GM12878 (cell line): Measurements from ENCODE around the gene HSBP1L1. TPM values are rescaled to one million over a fixed set of nuclear protein-coding genes. Genes with fewer than 3 reads are reported as not detected.

Experiments
- ATAC-seq: fragments of 200-7000 bp; cut with Tn5 transposase; 3 replicates; pipeline ENCODE4 v1.9.1; 2020; ENCODE audit warnings: mild to moderate bottlenecking, moderate library complexity
- BruUV-seq: library from RNA; stranded (reverse); fragments of 400-500 nt; replicated peaks from 2 replicates; lab custom pipeline; 2021; lab: Mats Ljungman, UMichigan
- CTCF ChIA-PET: fragments of 300-600 bp; sonication (Branson Sonifier 250); formaldehyde crosslinking; extraction: SDS; loops from one replicate; lab custom pipeline; 2021; ENCODE audit warnings: inconsistent platforms; lab: Yijun Ruan, JAX
- POLR2A ChIA-PET: fragments of 350-600 bp; formaldehyde crosslinking; extraction: SDS; loops from one replicate; lab custom pipeline; 2021; ENCODE audit warnings: inconsistent platforms; lab: Charles Lee
- RAD21 ChIA-PET: fragments of 300-600 bp; sonication (Branson Sonifier 250); formaldehyde crosslinking; loops from one replicate; lab custom pipeline; 2023; ENCODE audit warnings: antibody characterized with exemption; ENCODE audit not compliant: unreplicated experiment; lab: Charles Lee
- SMC1A ChIA-PET: fragments of 300-600 bp; sonication (Branson Sonifier 250); formaldehyde crosslinking; loops from one replicate; lab custom pipeline; 2023; ENCODE audit not compliant: unreplicated experiment, uncharacterized antibody; lab: Charles Lee
- DNase-seq: peaks from one replicate; pipeline ENCODE4 v3.0.0-alpha.2; 2011; ENCODE audit warnings: low read depth, low spot score
- FAIRE-seq: peaks from 3 replicates; lab custom pipeline; 2011; peaks lifted over from hg19 to GRCh38; lab: Jason Lieb, UNC
- H2AFZ ChIP-seq: 2 replicates; pipeline ENCODE4 v1.6.0; 2011; ENCODE audit warnings: low read depth, low read length, control low read depth; ENCODE audit not compliant: control insufficient read depth
- H3K27ac ChIP-seq: 2 replicates; pipeline ENCODE4 v1.5.1; 2011; ENCODE audit warnings: control low read depth; ENCODE audit not compliant: control insufficient read depth, insufficient read depth
- H3K27me3 ChIP-seq, 2 experiments: replicated peaks in 1 of 2; 2 replicates each; pipeline versions ENCODE4 v1.6.0 to v1.6.1; 2011; ENCODE audit warnings: low read length in 1 of 2; ENCODE audit not compliant: control insufficient read depth in 2 of 2, insufficient read depth in 2 of 2
- H3K36me3 ChIP-seq, 2 experiments: 2 replicates each; pipeline ENCODE4 v1.5.1; 2011; ENCODE audit warnings: low read length in 1 of 2; ENCODE audit not compliant: control insufficient read depth in 2 of 2, insufficient read depth in 2 of 2
- H3K4me1 ChIP-seq: 2 replicates; pipeline ENCODE4 v1.6.1; 2011; ENCODE audit warnings: mild to moderate bottlenecking, low read length, moderate library complexity, mixed read lengths; ENCODE audit not compliant: control insufficient read depth, insufficient read depth
- H3K4me2 ChIP-seq: 2 replicates; pipeline ENCODE4 v1.6.0; 2011; ENCODE audit warnings: control low read depth; ENCODE audit not compliant: control insufficient read depth, insufficient read depth
- H3K4me3 ChIP-seq: fragments of 200-600 bp; sonication (generic); 2 replicates; pipeline ENCODE4 v1.5.1; 2016
- H3K79me2 ChIP-seq: 2 replicates; pipeline ENCODE4 v1.6.0; 2011; ENCODE audit warnings: low read length; ENCODE audit not compliant: control insufficient read depth, insufficient read depth
- H3K9ac ChIP-seq: 2 replicates; pipeline ENCODE4 v1.8.0; 2011; ENCODE audit warnings: low read length, control low read depth, mixed read lengths; ENCODE audit not compliant: control insufficient read depth, insufficient read depth
- H3K9me3 ChIP-seq: replicated peaks from 3 replicates; pipeline ENCODE4 v1.5.1; 2011; ENCODE audit warnings: mild to moderate bottlenecking, low read length; ENCODE audit not compliant: control insufficient read depth, insufficient read depth
- H4K20me1 ChIP-seq: 2 replicates; pipeline ENCODE4 v1.6.0; 2011; ENCODE audit not compliant: control insufficient read depth, insufficient read depth
- BRCA1 ChIP-seq: IDR thresholded peaks from 2 replicates; pipeline ENCODE4 v1.6.1; 2011; ENCODE audit warnings: low read depth, low read length, improper control_type of control experiment
- EED ChIP-seq: sonication (generic); IDR thresholded peaks from 2 replicates; pipeline ENCODE4 v1.6.1; 2016; ENCODE audit warnings: antibody characterized with exemption, low read depth
- ETV6 ChIP-seq, 2 experiments: fragments of 450-650 bp in 1 of 2; IDR thresholded peaks in 1 of 2; conservative IDR thresholded peaks in 1 of 2; 2 replicates each; pipeline ENCODE4 v1.6.1; 2014; ENCODE audit warnings: antibody characterized with exemption in 1 of 2, borderline replicate concordance in 1 of 2, low read depth in 1 of 2, mild to moderate bottlenecking in 1 of 2, moderate library complexity in 1 of 2
- IKZF1 ChIP-seq: fragments of 450-650 bp; conservative IDR thresholded peaks from 2 replicates; pipeline ENCODE4 v1.6.1; 2017; ENCODE audit warnings: antibody characterized with exemption, mild to moderate bottlenecking
- KAT2A ChIP-seq: conservative IDR thresholded peaks from 2 replicates; pipeline ENCODE4 v1.6.1; 2011; ENCODE audit warnings: low read depth, low read length; ENCODE audit not compliant: control insufficient read depth
- NR2C2 ChIP-seq: IDR thresholded peaks from 2 replicates; pipeline ENCODE4 v1.6.1; 2011; ENCODE audit warnings: borderline replicate concordance, low read depth; ENCODE audit not compliant: control insufficient read depth, insufficient read length
- RFX5 ChIP-seq: IDR thresholded peaks from 2 replicates; pipeline ENCODE4 v1.6.1; 2011; ENCODE audit warnings: low read depth, low read length, improper control_type of control experiment
- SREBF1 ChIP-seq: IDR thresholded peaks from 2 replicates; pipeline ENCODE4 v1.6.1; 2012; ENCODE audit warnings: mild to moderate bottlenecking, low read length
- TCF12 ChIP-seq: IDR thresholded peaks from 2 replicates; pipeline ENCODE4 v1.6.1; 2011; ENCODE audit warnings: low read depth, mild to moderate bottlenecking, low read length
- YBX1 ChIP-seq: fragments of 450-650 bp; IDR thresholded peaks from 2 replicates; pipeline ENCODE4 v1.6.1; 2016; ENCODE audit warnings: antibody characterized with exemption
- ZBED1 ChIP-seq: IDR thresholded peaks from 2 replicates; pipeline ENCODE4 v1.6.1; 2016; ENCODE audit warnings: borderline replicate concordance
- ZBTB4 ChIP-seq: fragments of 450-650 bp; formaldehyde crosslinking; IDR thresholded peaks from 2 replicates; pipeline ENCODE4 v1.4.0; 2022; ENCODE audit warnings: mild to moderate bottlenecking, moderate library complexity
- WGBS: methylation state at CpG from one replicate; pipeline ENCODE4 v1.1.6; 2016; ENCODE audit warnings: low lambda C conversion rate; ENCODE audit not compliant: insufficient replicate concordance, insufficient coverage; ENCODE audit errors: missing lambda C conversion rate; 5-methylcytosine and 5-hydroxymethylcytosine counted together
- in situ Hi-C: fragments of 300-500 bp; cut with MboI; formaldehyde crosslinking; loops from 9 replicates; pipeline ENCODE4 v1.14.3; 2018; ENCODE audit warnings: mixed read lengths
- intact Hi-C: fragments of 100-400 bp; cut with micrococcal nuclease; formaldehyde crosslinking; loops from one replicate; pipeline ENCODE4 v1.14.2; 2022; ENCODE audit not compliant: unreplicated experiment
- polyA plus RNA-seq, 11 experiments: library from polyadenylated mRNA; depleted of rRNA in 4 of 11; unstranded in 6 of 11; stranded (reverse) in 5 of 11; fragments of >200 nt; fragmentation: Nextera tagmentation in 4 of 11; fragmentation: Illumina TruSeq in 1 of 11; extraction: Ambion mirVana in 4 of 11; extraction: Trizol in 1 of 11; gene quantifications; 1 replicate in 1 of 11; 2 replicates in 10 of 11; pipeline versions ENCODE4 v1.2.1 to v1.2.3, GENCODE V29; 2011 to 2016; ENCODE audit warnings: inconsistent platforms in 2 of 11, missing spikeins in 2 of 11, low read depth in 1 of 11
- total RNA-seq, 4 experiments: library from RNA; depleted of rRNA in 3 of 4; stranded (reverse); fragments of >200 nt in 3 of 4; fragmentation: Illumina TruSeq in 1 of 4; extraction: Trizol in 1 of 4; gene quantifications; 2 replicates each; pipeline versions ENCODE4 v1.2.1 to v1.2.3, GENCODE V29; 2013 to 2021
- TF ChIP-seq, protein P1 (sequence below): IDR thresholded peaks from 2 replicates; pipeline ENCODE4 v1.6.1; 2012; ENCODE audit warnings: mild to moderate bottlenecking, low read depth, low read length
- TF ChIP-seq, protein P2 (sequence below): fragments of 450-650 bp; conservative IDR thresholded peaks from 2 replicates; pipeline ENCODE4 v1.6.1; 2017; ENCODE audit warnings: mild to moderate bottlenecking, moderate library complexity

The HSBP1L1 gene
- total and polyA plus RNA-seq, 10 of the 15 experiments (the other 5 are each of a cell fraction or from before 2014, with no cell fraction given), result 0.97 to 14.0 (median 6.9) TPM; not detected in 1

DNA sequence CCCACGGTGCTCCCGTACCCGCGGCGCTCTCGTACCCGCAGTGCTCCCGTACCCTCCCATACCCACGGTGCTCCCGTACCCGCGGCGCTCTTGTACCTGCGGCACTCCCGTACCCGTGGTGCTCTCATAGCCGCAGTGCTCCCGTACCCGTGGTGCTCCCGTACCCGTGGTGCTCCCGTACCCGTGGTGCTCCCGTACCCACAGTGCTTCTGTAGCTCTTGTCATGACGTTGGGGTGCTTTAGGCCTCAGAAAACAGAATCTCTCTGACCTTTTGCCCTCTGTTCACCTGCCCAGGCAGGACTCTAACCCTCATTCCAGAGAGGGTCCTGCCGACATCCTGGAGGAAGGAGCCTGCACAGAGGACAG, 48.3 kb upstream of the HSBP1L1 start:
- WGBS, result 95% methylated on average over 12 of the region's 26 CpGs
- TF ChIP-seq EED (no peak), RFX5 (no peak), YBX1 (no peak), KAT2A (no peak), ZBTB4 (no peak), ETV6 (conservative IDR thresholded peaks at IDR 0.05 in 1 of 2, IDR thresholded peaks at IDR 0.05 in 1 of 2; ENCODE audit: borderline replicate concordance in 1 of 2, low read depth in 1 of 2) (no peak), SREBF1 (no peak), TCF12 (no peak), ZBED1 (no peak), NR2C2 (no peak), IKZF1 (no peak), BRCA1 (no peak)
- TF ChIP-seq, protein P1, sequence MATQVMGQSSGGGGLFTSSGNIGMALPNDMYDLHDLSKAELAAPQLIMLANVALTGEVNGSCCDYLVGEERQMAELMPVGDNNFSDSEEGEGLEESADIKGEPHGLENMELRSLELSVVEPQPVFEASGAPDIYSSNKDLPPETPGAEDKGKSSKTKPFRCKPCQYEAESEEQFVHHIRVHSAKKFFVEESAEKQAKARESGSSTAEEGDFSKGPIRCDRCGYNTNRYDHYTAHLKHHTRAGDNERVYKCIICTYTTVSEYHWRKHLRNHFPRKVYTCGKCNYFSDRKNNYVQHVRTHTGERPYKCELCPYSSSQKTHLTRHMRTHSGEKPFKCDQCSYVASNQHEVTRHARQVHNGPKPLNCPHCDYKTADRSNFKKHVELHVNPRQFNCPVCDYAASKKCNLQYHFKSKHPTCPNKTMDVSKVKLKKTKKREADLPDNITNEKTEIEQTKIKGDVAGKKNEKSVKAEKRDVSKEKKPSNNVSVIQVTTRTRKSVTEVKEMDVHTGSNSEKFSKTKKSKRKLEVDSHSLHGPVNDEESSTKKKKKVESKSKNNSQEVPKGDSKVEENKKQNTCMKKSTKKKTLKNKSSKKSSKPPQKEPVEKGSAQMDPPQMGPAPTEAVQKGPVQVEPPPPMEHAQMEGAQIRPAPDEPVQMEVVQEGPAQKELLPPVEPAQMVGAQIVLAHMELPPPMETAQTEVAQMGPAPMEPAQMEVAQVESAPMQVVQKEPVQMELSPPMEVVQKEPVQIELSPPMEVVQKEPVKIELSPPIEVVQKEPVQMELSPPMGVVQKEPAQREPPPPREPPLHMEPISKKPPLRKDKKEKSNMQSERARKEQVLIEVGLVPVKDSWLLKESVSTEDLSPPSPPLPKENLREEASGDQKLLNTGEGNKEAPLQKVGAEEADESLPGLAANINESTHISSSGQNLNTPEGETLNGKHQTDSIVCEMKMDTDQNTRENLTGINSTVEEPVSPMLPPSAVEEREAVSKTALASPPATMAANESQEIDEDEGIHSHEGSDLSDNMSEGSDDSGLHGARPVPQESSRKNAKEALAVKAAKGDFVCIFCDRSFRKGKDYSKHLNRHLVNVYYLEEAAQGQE, result no peak
- TF ChIP-seq, protein P2, sequence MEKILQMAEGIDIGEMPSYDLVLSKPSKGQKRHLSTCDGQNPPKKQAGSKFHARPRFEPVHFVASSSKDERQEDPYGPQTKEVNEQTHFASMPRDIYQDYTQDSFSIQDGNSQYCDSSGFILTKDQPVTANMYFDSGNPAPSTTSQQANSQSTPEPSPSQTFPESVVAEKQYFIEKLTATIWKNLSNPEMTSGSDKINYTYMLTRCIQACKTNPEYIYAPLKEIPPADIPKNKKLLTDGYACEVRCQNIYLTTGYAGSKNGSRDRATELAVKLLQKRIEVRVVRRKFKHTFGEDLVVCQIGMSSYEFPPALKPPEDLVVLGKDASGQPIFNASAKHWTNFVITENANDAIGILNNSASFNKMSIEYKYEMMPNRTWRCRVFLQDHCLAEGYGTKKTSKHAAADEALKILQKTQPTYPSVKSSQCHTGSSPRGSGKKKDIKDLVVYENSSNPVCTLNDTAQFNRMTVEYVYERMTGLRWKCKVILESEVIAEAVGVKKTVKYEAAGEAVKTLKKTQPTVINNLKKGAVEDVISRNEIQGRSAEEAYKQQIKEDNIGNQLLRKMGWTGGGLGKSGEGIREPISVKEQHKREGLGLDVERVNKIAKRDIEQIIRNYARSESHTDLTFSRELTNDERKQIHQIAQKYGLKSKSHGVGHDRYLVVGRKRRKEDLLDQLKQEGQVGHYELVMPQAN, result no peak

More for the DNA sequence above, 48.3 kb upstream of the HSBP1L1 start:
- BruUV-seq, result no TSS peak
- no peak overlapping the region for H2AFZ ChIP-seq
- DNase-seq (no peak), FAIRE-seq (no peak), ATAC-seq (no peak)
- no peaks in the 10 kb centered on the region for H3K27me3 ChIP-seq
- RAD21 ChIA-PET, result no interaction called here
- POLR2A ChIA-PET, result no interaction called here
- no peak overlapping the region for H3K9ac ChIP-seq
- H3K4me3 ChIP-seq, result no peak overlapping the region
- SMC1A ChIA-PET, result no interaction called here
- H3K9me3 ChIP-seq, result peaks cover 5% of the 10 kb centered on the region; the same call in 1 of the 3 replicates
- CTCF ChIA-PET, result no interaction called here
- H3K4me1 ChIP-seq, result no peaks in the 10 kb centered on the region
- no peaks in the 10 kb centered on the region for H3K79me2 ChIP-seq
- peaks cover 0 to 23% of the 10 kb centered on the region in 2 experiments; a peak in 3 of 4 replicates for H3K36me3 ChIP-seq
- H3K27ac ChIP-seq, result no peak overlapping the region
- H3K4me2 ChIP-seq, result no peak overlapping the region
- intact Hi-C loops, result no loop called here
- H4K20me1 ChIP-seq, result no peaks in the 10 kb centered on the region
- in situ Hi-C loops, result no loop called here
